ENCODE measurements around the gene ADGRL3.

DNA sequence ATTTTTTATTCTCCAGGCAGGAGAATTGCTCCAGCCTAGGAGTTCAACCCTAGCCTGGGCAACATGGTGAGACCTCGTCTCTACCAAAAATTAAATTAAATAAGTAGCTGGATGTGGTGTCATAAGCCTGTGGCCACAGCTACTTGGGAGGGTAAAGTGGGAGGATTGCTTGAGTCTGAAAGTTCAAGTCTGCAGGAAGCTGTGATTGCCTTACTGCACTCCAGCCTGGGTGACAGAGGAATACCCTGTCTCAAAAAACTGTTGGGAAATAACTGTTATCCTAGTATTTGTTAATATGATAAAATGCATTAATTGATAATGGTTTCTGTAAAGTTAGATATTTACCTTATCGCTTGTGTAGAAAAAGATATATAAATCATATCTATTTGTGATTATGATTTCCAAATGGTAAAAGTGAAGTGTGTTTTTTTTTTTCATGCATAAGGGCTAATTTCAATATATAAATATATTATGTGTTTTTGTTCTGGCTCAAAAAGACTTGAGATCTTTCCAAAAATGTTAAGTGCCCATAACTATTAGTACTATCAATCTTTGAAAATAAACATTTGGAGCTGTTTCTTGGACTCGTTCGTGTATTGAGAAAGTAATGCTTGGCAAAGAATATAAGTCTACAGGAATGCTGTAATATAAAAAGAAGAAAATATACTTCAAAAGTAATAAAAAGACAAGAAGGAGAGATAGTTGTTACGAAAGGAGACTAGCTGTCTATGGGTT lies 396.6 kb downstream of the ADGRL3 start:
- TF ChIP-seq, protein P1, sequence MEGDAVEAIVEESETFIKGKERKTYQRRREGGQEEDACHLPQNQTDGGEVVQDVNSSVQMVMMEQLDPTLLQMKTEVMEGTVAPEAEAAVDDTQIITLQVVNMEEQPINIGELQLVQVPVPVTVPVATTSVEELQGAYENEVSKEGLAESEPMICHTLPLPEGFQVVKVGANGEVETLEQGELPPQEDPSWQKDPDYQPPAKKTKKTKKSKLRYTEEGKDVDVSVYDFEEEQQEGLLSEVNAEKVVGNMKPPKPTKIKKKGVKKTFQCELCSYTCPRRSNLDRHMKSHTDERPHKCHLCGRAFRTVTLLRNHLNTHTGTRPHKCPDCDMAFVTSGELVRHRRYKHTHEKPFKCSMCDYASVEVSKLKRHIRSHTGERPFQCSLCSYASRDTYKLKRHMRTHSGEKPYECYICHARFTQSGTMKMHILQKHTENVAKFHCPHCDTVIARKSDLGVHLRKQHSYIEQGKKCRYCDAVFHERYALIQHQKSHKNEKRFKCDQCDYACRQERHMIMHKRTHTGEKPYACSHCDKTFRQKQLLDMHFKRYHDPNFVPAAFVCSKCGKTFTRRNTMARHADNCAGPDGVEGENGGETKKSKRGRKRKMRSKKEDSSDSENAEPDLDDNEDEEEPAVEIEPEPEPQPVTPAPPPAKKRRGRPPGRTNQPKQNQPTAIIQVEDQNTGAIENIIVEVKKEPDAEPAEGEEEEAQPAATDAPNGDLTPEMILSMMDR (IDR thresholded peaks at IDR 0.05; ENCODE audit: low read depth, low read length) = no peak
- TF ChIP-seq EZH2phosphoT487 (IDR thresholded peaks at IDR 0.05; ENCODE audit: low read depth) = no peak

Data from OCI-LY3 (cell line).